GM12878 (cell line): ENCODE data around the gene LEP. TPM values are rescaled to one million over a fixed set of nuclear protein-coding genes. Genes with fewer than 3 reads are reported as not detected.

Experiments
- ATAC-seq: fragments of 200-7000 bp; cut with Tn5 transposase; 3 replicates; pipeline ENCODE4 v1.9.1; 2020; ENCODE audit warnings: mild to moderate bottlenecking, moderate library complexity
- BruUV-seq: library from RNA; stranded (reverse); fragments of 400-500 nt; replicated peaks from 2 replicates; lab custom pipeline; 2021; lab: Mats Ljungman, UMichigan
- CTCF ChIA-PET: fragments of 300-600 bp; sonication (Branson Sonifier 250); formaldehyde crosslinking; extraction: SDS; loops from one replicate; lab custom pipeline; 2021; ENCODE audit warnings: inconsistent platforms; lab: Yijun Ruan, JAX
- POLR2A ChIA-PET: fragments of 350-600 bp; formaldehyde crosslinking; extraction: SDS; loops from one replicate; lab custom pipeline; 2021; ENCODE audit warnings: inconsistent platforms; lab: Charles Lee
- RAD21 ChIA-PET: fragments of 300-600 bp; sonication (Branson Sonifier 250); formaldehyde crosslinking; loops from one replicate; lab custom pipeline; 2023; ENCODE audit warnings: antibody characterized with exemption; ENCODE audit not compliant: unreplicated experiment; lab: Charles Lee
- SMC1A ChIA-PET: fragments of 300-600 bp; sonication (Branson Sonifier 250); formaldehyde crosslinking; loops from one replicate; lab custom pipeline; 2023; ENCODE audit not compliant: unreplicated experiment, uncharacterized antibody; lab: Charles Lee
- DNase-seq: peaks from one replicate; pipeline ENCODE4 v3.0.0-alpha.2; 2011; ENCODE audit warnings: low read depth, low spot score
- FAIRE-seq: peaks from 3 replicates; lab custom pipeline; 2011; peaks lifted over from hg19 to GRCh38; lab: Jason Lieb, UNC
- H2AFZ ChIP-seq: 2 replicates; pipeline ENCODE4 v1.6.0; 2011; ENCODE audit warnings: low read depth, low read length, control low read depth; ENCODE audit not compliant: control insufficient read depth
- H3K27ac ChIP-seq: 2 replicates; pipeline ENCODE4 v1.5.1; 2011; ENCODE audit warnings: control low read depth; ENCODE audit not compliant: control insufficient read depth, insufficient read depth
- H3K27me3 ChIP-seq, 2 experiments: replicated peaks in 1 of 2; 2 replicates each; pipeline versions ENCODE4 v1.6.0 to v1.6.1; 2011; ENCODE audit warnings: low read length in 1 of 2; ENCODE audit not compliant: control insufficient read depth in 2 of 2, insufficient read depth in 2 of 2
- H3K36me3 ChIP-seq, 2 experiments: 2 replicates each; pipeline ENCODE4 v1.5.1; 2011; ENCODE audit warnings: low read length in 1 of 2; ENCODE audit not compliant: control insufficient read depth in 2 of 2, insufficient read depth in 2 of 2
- H3K4me1 ChIP-seq: 2 replicates; pipeline ENCODE4 v1.6.1; 2011; ENCODE audit warnings: mild to moderate bottlenecking, low read length, moderate library complexity, mixed read lengths; ENCODE audit not compliant: control insufficient read depth, insufficient read depth
- H3K4me2 ChIP-seq: 2 replicates; pipeline ENCODE4 v1.6.0; 2011; ENCODE audit warnings: control low read depth; ENCODE audit not compliant: control insufficient read depth, insufficient read depth
- H3K4me3 ChIP-seq: fragments of 200-600 bp; sonication (generic); 2 replicates; pipeline ENCODE4 v1.5.1; 2016
- H3K79me2 ChIP-seq: 2 replicates; pipeline ENCODE4 v1.6.0; 2011; ENCODE audit warnings: low read length; ENCODE audit not compliant: control insufficient read depth, insufficient read depth
- H3K9ac ChIP-seq: 2 replicates; pipeline ENCODE4 v1.8.0; 2011; ENCODE audit warnings: low read length, control low read depth, mixed read lengths; ENCODE audit not compliant: control insufficient read depth, insufficient read depth
- H3K9me3 ChIP-seq: replicated peaks from 3 replicates; pipeline ENCODE4 v1.5.1; 2011; ENCODE audit warnings: mild to moderate bottlenecking, low read length; ENCODE audit not compliant: control insufficient read depth, insufficient read depth
- H4K20me1 ChIP-seq: 2 replicates; pipeline ENCODE4 v1.6.0; 2011; ENCODE audit not compliant: control insufficient read depth, insufficient read depth
- ASH2L ChIP-seq: fragments of 300-600, 200-600 bp; sonication (generic); IDR thresholded peaks from 2 replicates; pipeline ENCODE4 v1.6.1; 2017; ENCODE audit warnings: low read depth, mild to moderate bottlenecking, borderline replicate concordance
- ATF7 ChIP-seq: fragments of 450-650 bp; IDR thresholded peaks from 2 replicates; pipeline ENCODE4 v1.6.1; 2016; ENCODE audit warnings: low read depth, mild to moderate bottlenecking
- CBX3 ChIP-seq: fragments of 200-600 bp; sonication (generic); IDR thresholded peaks from 2 replicates; pipeline ENCODE4 v1.6.1; 2016; ENCODE audit warnings: low read depth, borderline replicate concordance
- RAD51 ChIP-seq: fragments of 450-650 bp; IDR thresholded peaks from 2 replicates; pipeline ENCODE4 v1.6.1; 2016; ENCODE audit warnings: moderate library complexity, mild to moderate bottlenecking, inconsistent platforms
- ZSCAN29 ChIP-seq: fragments of 450-650 bp; IDR thresholded peaks from 2 replicates; pipeline ENCODE4 v1.6.1; 2017; ENCODE audit warnings: mild to moderate bottlenecking, moderate library complexity
- WGBS: methylation state at CpG from one replicate; pipeline ENCODE4 v1.1.6; 2016; ENCODE audit warnings: low lambda C conversion rate; ENCODE audit not compliant: insufficient replicate concordance, insufficient coverage; ENCODE audit errors: missing lambda C conversion rate; 5-methylcytosine and 5-hydroxymethylcytosine counted together
- in situ Hi-C: fragments of 300-500 bp; cut with MboI; formaldehyde crosslinking; loops from 9 replicates; pipeline ENCODE4 v1.14.3; 2018; ENCODE audit warnings: mixed read lengths
- intact Hi-C: fragments of 100-400 bp; cut with micrococcal nuclease; formaldehyde crosslinking; loops from one replicate; pipeline ENCODE4 v1.14.2; 2022; ENCODE audit not compliant: unreplicated experiment
- polyA plus RNA-seq, 11 experiments: library from polyadenylated mRNA; depleted of rRNA in 4 of 11; unstranded in 6 of 11; stranded (reverse) in 5 of 11; fragments of >200 nt; fragmentation: Nextera tagmentation in 4 of 11; fragmentation: Illumina TruSeq in 1 of 11; extraction: Ambion mirVana in 4 of 11; extraction: Trizol in 1 of 11; gene quantifications; 1 replicate in 1 of 11; 2 replicates in 10 of 11; pipeline versions ENCODE4 v1.2.1 to v1.2.3, GENCODE V29; 2011 to 2016; ENCODE audit warnings: inconsistent platforms in 2 of 11, missing spikeins in 2 of 11, low read depth in 1 of 11
- total RNA-seq, 4 experiments: library from RNA; depleted of rRNA in 3 of 4; stranded (reverse); fragments of >200 nt in 3 of 4; fragmentation: Illumina TruSeq in 1 of 4; extraction: Trizol in 1 of 4; gene quantifications; 2 replicates each; pipeline versions ENCODE4 v1.2.1 to v1.2.3, GENCODE V29; 2013 to 2021
- TF ChIP-seq, protein P1 (sequence below): IDR thresholded peaks from 2 replicates; pipeline ENCODE4 v1.6.1; 2011; ENCODE audit warnings: mild to moderate bottlenecking, low read depth, low read length, moderate library complexity; ENCODE audit not compliant: insufficient replicate concordance
- TF ChIP-seq, protein P2 (sequence below): IDR thresholded peaks from 2 replicates; pipeline ENCODE4 v1.6.1; 2012; ENCODE audit warnings: low read depth, low read length, improper control_type of control experiment
- TF ChIP-seq, protein P3 (sequence below): fragments of 450-650 bp; IDR thresholded peaks from 2 replicates; pipeline ENCODE4 v1.6.1; 2017; ENCODE audit warnings: mild to moderate bottlenecking, low read depth, inconsistent platforms; ENCODE audit not compliant: poor library complexity, severe bottlenecking

The LEP gene
- total and polyA plus RNA-seq, 10 of the 15 experiments (the other 5 are each of a cell fraction or from before 2014, with no cell fraction given) = not detected

DNA sequence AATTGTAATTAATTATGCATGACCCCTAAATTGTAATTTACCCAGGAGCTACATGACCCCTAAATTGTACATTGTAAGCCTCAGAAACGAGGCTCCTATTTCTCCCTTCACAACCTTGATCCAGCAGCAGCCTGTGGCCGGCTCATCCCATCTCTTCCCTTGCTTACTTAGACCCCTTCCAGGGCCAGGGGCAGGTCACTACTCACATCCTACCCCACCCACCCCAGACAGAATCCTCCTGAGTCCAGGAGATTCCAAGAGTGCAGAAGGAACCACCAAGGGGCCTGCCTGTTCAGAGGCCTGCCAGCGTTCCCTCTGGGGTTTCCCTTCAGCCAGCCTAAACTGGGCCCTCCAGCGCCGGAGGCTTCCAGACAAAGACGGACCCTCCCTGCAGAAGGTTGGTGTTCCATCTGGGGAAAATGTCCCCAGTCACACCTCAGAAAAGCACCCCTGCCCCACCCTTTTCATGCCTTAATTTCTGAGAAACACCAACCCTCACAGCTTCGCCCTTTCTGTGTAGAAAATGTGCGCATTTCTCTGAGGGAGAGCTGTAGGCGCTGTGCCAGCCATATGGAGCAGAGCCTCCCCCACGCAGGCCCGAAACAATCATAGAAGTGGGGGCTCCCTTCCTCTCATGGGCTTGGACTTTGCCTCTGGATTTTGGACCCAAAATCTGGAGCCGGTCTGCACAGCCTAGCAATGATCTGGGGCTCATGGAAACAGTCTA is 19.2 kb downstream of the LEP start:
- Histone ChIP-seq H3K27me3 (no peaks in the 10 kb centered on the region; a peak in 1 of 4 replicates), H2AFZ (no peak overlapping the region), H3K79me2 (no peaks in the 10 kb centered on the region), H3K4me1 (no peaks in the 10 kb centered on the region), H3K9ac (no peak overlapping the region), H3K36me3 (no peaks in the 10 kb centered on the region), H3K4me3 (no peak overlapping the region), H3K9me3 (no peaks in the 10 kb centered on the region), H4K20me1 (no peaks in the 10 kb centered on the region), H3K27ac (no peak overlapping the region), H3K4me2 (no peak overlapping the region)
- ChIA-PET SMC1A (no interaction called here), RAD21 (no interaction called here), POLR2A (no interaction called here), CTCF (no interaction called here)
- no peak for FAIRE-seq
- TF ChIP-seq CBX3 = no peak
- intact Hi-C loops (no loop called here), in situ Hi-C loops (no loop called here)
- BruUV-seq = no TSS peak
- ATAC-seq = no peak
- WGBS = 39% methylated on average over 11 of the region's 12 CpGs
- DNase-seq = no peak

DNA sequence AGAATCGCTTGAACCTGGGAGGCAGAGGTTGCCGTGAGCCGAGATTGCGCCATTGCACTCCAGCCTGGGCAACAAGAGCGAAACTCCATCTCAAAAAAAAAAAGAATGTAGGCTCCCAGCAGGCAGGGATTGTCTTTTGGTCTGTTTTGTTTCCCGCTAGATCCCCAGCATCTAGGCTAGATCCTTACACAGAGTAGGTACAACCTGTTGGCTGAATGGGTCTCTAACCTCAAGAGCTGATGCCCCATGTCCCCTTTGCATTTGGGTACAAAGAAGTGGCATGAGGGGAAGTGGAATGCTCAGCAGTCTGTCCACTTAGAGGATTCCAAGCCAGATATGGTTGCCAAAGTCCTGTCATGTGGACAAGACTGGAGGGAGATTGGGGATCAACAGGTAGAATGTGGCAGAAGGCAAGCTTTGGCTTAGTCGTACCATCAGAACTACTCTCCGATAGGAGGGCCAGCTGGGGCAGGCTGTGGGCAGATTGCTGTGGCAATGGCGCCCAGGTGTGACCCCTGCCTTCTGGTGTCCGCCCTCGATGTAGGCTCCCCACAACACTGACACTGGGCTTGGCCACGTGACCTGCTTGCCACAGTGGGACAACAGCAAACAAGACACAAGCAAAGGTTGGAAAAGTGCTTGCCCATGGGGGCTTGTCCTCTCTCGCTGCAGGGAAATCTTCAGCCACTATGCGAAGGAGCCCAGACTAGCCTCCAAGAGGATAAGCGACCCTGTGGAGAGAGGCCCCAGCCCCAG is 21.4 kb downstream of the LEP start:
- no peak overlapping the region for H3K27ac ChIP-seq
- H3K79me2 ChIP-seq = no peaks in the 10 kb centered on the region
- no peaks in the 10 kb centered on the region for H3K4me1 ChIP-seq
- ATAC-seq (no peak), FAIRE-seq (no peak), DNase-seq (no peak)
- BruUV-seq = no TSS peak
- H3K4me2 ChIP-seq = no peak overlapping the region
- in situ Hi-C loops = no loop called here
- no peaks in the 10 kb centered on the region for H3K9me3 ChIP-seq
- no peaks in the 10 kb centered on the region for H3K36me3 ChIP-seq
- SMC1A ChIA-PET = interaction anchor here (1.0 kb wide), 1 partner anchor 18 kb away, joined by 3 read pairs; no protein-coding TSS in a partner anchor
- H3K4me3 ChIP-seq = no peak overlapping the region
- no peaks in the 10 kb centered on the region for H4K20me1 ChIP-seq
- WGBS = 59% methylated on average over 15 of the region's 15 CpGs
- RAD21 ChIA-PET = no interaction called here
- POLR2A ChIA-PET = interaction anchor here (0.6 kb wide), 1 partner anchor 171 kb away, joined by 3 read pairs; no protein-coding TSS in a partner anchor
- no peak overlapping the region for H2AFZ ChIP-seq
- intact Hi-C loops = no loop called here
- CTCF ChIA-PET = no interaction called here
- H3K27me3 ChIP-seq = peaks cover 0 to 1% of the 10 kb centered on the region in 2 experiments; a peak in 2 of 4 replicates
- H3K9ac ChIP-seq = no peak overlapping the region
- TF ChIP-seq RAD51 (no peak), ZSCAN29 (no peak), ATF7 (no peak), ASH2L (no peak)
- TF ChIP-seq, protein P1, sequence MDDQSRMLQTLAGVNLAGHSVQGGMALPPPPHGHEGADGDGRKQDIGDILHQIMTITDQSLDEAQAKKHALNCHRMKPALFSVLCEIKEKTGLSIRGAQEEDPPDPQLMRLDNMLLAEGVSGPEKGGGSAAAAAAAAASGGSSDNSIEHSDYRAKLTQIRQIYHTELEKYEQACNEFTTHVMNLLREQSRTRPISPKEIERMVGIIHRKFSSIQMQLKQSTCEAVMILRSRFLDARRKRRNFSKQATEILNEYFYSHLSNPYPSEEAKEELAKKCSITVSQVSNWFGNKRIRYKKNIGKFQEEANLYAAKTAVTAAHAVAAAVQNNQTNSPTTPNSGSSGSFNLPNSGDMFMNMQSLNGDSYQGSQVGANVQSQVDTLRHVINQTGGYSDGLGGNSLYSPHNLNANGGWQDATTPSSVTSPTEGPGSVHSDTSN = no peak
- TF ChIP-seq, protein P2, sequence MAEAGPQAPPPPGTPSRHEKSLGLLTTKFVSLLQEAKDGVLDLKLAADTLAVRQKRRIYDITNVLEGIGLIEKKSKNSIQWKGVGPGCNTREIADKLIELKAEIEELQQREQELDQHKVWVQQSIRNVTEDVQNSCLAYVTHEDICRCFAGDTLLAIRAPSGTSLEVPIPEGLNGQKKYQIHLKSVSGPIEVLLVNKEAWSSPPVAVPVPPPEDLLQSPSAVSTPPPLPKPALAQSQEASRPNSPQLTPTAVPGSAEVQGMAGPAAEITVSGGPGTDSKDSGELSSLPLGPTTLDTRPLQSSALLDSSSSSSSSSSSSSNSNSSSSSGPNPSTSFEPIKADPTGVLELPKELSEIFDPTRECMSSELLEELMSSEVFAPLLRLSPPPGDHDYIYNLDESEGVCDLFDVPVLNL = no peak
- TF ChIP-seq, protein P3, sequence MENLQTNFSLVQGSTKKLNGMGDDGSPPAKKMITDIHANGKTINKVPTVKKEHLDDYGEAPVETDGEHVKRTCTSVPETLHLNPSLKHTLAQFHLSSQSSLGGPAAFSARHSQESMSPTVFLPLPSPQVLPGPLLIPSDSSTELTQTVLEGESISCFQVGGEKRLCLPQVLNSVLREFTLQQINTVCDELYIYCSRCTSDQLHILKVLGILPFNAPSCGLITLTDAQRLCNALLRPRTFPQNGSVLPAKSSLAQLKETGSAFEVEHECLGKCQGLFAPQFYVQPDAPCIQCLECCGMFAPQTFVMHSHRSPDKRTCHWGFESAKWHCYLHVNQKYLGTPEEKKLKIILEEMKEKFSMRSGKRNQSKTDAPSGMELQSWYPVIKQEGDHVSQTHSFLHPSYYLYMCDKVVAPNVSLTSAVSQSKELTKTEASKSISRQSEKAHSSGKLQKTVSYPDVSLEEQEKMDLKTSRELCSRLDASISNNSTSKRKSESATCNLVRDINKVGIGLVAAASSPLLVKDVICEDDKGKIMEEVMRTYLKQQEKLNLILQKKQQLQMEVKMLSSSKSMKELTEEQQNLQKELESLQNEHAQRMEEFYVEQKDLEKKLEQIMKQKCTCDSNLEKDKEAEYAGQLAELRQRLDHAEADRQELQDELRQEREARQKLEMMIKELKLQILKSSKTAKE = no peak
